ENCODE data around the gene PRELP.

DNA sequence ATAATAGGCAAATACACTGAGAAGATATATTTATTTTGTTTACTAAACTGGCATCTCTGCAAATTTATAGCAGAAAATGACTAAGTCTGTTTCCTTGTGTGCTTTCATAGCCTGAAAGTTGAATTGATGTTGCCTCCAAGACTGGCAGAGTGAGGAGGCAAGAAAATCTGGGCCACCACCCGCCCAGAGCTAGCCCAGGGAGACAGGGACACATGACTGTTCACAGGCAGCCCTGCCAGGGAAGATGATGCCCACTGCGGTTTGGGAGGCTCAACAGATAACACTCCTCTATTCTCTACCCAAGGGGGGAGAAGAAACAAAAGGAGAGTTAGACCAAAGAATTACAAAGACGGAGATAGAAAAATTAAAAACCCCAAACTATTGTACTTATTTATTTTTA is 55.5 kb downstream of the PRELP start:
- TF ChIP-seq YY1 (IDR thresholded peaks at IDR 0.05; ENCODE audit: insufficient read depth, insufficient read length) (no peak), SUZ12 (IDR thresholded peaks at IDR 0.05; ENCODE audit: extremely low read depth, insufficient read depth, insufficient read length) (no peak)
